Neural progenitor cell (in vitro differentiated cells): ENCODE measurements around the gene TLR4. TPM values are rescaled to one million over a fixed set of nuclear protein-coding genes. Genes with fewer than 3 reads are reported as not detected.

Experiments used
- DNase-seq: peaks from one replicate; pipeline ENCODE4 v3.0.0-alpha.2; 2016; ENCODE audit warnings: low spot score
- H2AFZ ChIP-seq: fragments of 200-600 bp; sonication (generic); replicated peaks from 2 replicates; pipeline ENCODE4 v1.6.1; 2016; ENCODE audit warnings: antibody characterized with exemption
- H3F3A ChIP-seq: fragments of 200-600 bp; sonication (generic); 2 replicates; pipeline ENCODE4 v1.6.1; 2016; ENCODE audit warnings: antibody characterized with exemption, low read depth
- H3K27ac ChIP-seq: fragments of 200-600 bp; sonication (generic); 2 replicates; pipeline ENCODE4 v1.5.1; 2016; ENCODE audit warnings: mild to moderate bottlenecking
- H3K27me3 ChIP-seq: fragments of 200-600 bp; sonication (generic); 2 replicates; pipeline ENCODE4 v1.6.1; 2016; ENCODE audit warnings: mild to moderate bottlenecking, moderate library complexity
- H3K36me3 ChIP-seq: fragments of 200-600 bp; sonication (generic); 2 replicates; pipeline ENCODE4 v1.5.1; 2016
- H3K4me1 ChIP-seq: fragments of 200-600 bp; sonication (generic); 2 replicates; pipeline ENCODE4 v1.6.1; 2016; ENCODE audit warnings: mixed run types
- H3K4me2 ChIP-seq: fragments of 200-600 bp; sonication (generic); 2 replicates; pipeline ENCODE4 v1.6.1; 2016
- H3K4me3 ChIP-seq: fragments of 200-600 bp; sonication (generic); 2 replicates; pipeline ENCODE4 v1.5.1; 2016
- H3K79me2 ChIP-seq: fragments of 200-600 bp; sonication (generic); 2 replicates; pipeline ENCODE4 v1.6.1; 2016; ENCODE audit warnings: low read depth
- H3K9ac ChIP-seq: fragments of 200-600 bp; sonication (generic); 2 replicates; pipeline ENCODE4 v1.6.1; 2016
- H3K9me3 ChIP-seq: fragments of 200-600 bp; sonication (generic); 2 replicates; pipeline ENCODE4 v1.5.1; 2016; ENCODE audit warnings: low read depth
- H4K20me1 ChIP-seq: fragments of 200-600 bp; sonication (generic); 2 replicates; pipeline ENCODE4 v1.6.1; 2016; ENCODE audit warnings: low read depth
- H3K27ac Mint-ChIP-seq: 3 replicates; pipeline ENCODE4 v1.8.0; 2021; ENCODE audit warnings: mixed read lengths
- H3K27me3 Mint-ChIP-seq: 2 replicates; pipeline ENCODE4 v1.8.0; 2022; ENCODE audit warnings: low read depth, mild to moderate bottlenecking, inconsistent platforms, moderate library complexity, mixed read lengths; ENCODE audit not compliant: insufficient read depth
- H3K36me3 Mint-ChIP-seq: 3 replicates; pipeline ENCODE4 v1.8.0; 2021; ENCODE audit warnings: mixed read lengths
- H3K4me1 Mint-ChIP-seq: 3 replicates; pipeline ENCODE4 v1.8.0; 2021; ENCODE audit warnings: mixed read lengths
- H3K4me3 Mint-ChIP-seq: 3 replicates; pipeline ENCODE4 v1.8.0; 2021; ENCODE audit warnings: mild to moderate bottlenecking, moderate library complexity, mixed read lengths
- H3K9me3 Mint-ChIP-seq: 3 replicates; pipeline ENCODE4 v1.8.0; 2020; ENCODE audit warnings: mixed read lengths
- EZH2 ChIP-seq: fragments of 200-600 bp; sonication (generic); IDR thresholded peaks from 2 replicates; pipeline ENCODE4 v1.6.1; 2017; ENCODE audit warnings: antibody characterized with exemption, mild to moderate bottlenecking, moderate library complexity
- EZH2phosphoT487 ChIP-seq: fragments of 200-600 bp; sonication (generic); IDR thresholded peaks from 2 replicates; pipeline ENCODE4 v1.6.1; 2017; ENCODE audit warnings: antibody characterized with exemption
- total RNA-seq: library from RNA; depleted of rRNA; stranded (reverse); fragments of >200 nt; gene quantifications from 2 replicates; pipeline ENCODE4 v1.2.3, GENCODE V29; 2015; ENCODE audit warnings: low replicate concordance
- TF ChIP-seq, protein P1 (sequence below): fragments of 200-600 bp; sonication (generic); IDR thresholded peaks from 2 replicates; pipeline ENCODE4 v1.5.1; 2017; ENCODE audit warnings: antibody characterized with exemption, mild to moderate bottlenecking

TLR4 gene
- total RNA-seq, 1 donor from 2014 or later, result 0.24 TPM

DNA sequence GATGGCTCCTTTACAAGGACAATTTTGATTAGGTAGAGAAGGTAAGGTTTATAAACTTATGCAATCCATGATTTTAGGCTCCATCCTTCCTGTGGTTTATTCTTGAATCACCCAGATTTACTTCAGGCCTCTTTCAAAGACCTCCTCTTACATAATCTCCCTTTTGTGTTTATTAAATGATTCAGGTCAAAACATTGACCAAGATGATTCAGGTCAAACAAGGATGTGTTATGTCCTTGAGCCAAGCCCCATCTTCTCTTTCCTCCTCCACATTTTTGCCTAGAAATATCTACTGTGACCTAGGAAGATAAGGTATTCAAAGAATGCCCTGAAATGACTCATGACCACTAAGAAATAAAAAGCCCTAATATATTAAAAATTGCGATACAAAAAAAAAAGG, 31.8 kb upstream of the TLR4 start:
- Histone ChIP-seq H3K9me3 (no peaks in the 10 kb centered on the region), H3K27me3 (no peaks in the 10 kb centered on the region), H4K20me1 (no peaks in the 10 kb centered on the region), H3K27ac (no peak overlapping the region), H3K4me2 (no peak overlapping the region), H3K4me3 (no peak overlapping the region), H3K79me2 (no peaks in the 10 kb centered on the region), H3K36me3 (no peaks in the 10 kb centered on the region), H3K4me1 (peaks cover 8% of the 10 kb centered on the region), H2AFZ (no peak overlapping the region), H3K9ac (no peak overlapping the region), H3F3A (no peaks in the 10 kb centered on the region)
- no peaks in the 10 kb centered on the region for H3K9me3 Mint-ChIP-seq
- DNase-seq, result no peak
- H3K4me1 Mint-ChIP-seq, result peaks cover 8% of the 10 kb centered on the region
- H3K27ac Mint-ChIP-seq, result no peak overlapping the region
- TF ChIP-seq, protein P1, sequence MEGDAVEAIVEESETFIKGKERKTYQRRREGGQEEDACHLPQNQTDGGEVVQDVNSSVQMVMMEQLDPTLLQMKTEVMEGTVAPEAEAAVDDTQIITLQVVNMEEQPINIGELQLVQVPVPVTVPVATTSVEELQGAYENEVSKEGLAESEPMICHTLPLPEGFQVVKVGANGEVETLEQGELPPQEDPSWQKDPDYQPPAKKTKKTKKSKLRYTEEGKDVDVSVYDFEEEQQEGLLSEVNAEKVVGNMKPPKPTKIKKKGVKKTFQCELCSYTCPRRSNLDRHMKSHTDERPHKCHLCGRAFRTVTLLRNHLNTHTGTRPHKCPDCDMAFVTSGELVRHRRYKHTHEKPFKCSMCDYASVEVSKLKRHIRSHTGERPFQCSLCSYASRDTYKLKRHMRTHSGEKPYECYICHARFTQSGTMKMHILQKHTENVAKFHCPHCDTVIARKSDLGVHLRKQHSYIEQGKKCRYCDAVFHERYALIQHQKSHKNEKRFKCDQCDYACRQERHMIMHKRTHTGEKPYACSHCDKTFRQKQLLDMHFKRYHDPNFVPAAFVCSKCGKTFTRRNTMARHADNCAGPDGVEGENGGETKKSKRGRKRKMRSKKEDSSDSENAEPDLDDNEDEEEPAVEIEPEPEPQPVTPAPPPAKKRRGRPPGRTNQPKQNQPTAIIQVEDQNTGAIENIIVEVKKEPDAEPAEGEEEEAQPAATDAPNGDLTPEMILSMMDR, result no peak
- no peak for TF ChIP-seq EZH2phosphoT487
- TF ChIP-seq EZH2, result no peak
- no peaks in the 10 kb centered on the region for H3K36me3 Mint-ChIP-seq
- no peaks in the 10 kb centered on the region for H3K27me3 Mint-ChIP-seq
- H3K4me3 Mint-ChIP-seq, result no peak overlapping the region

DNA sequence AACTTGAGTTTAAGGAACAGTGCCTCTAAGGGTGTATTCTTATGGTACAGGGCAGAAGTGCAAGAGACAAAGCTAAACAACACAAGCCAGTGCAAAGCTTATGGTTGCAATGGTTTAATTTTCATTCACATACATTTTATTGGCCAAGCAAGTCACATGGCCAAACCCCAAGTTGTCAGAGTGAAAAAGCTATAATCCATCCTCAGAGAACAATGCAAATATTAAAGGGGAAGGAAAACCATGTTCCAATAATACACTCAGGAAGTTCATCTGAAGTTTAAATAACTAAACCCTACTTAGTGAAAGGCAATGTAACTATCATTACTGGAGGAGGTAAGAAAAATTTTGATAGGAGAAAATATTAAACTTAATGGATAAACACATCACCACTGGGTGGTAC, 26.6 kb upstream of the TLR4 start:
- no peaks in the 10 kb centered on the region for H3K9me3 Mint-ChIP-seq
- H3K9me3 ChIP-seq, result no peaks in the 10 kb centered on the region
- TF ChIP-seq EZH2phosphoT487 (no peak), EZH2 (no peak)
- TF ChIP-seq, protein P1, result no peak
- no peak for DNase-seq
- H3K27ac Mint-ChIP-seq, result no peak overlapping the region
- H3K4me1 ChIP-seq, result peaks cover 8% of the 10 kb centered on the region
- no peaks in the 10 kb centered on the region for H3F3A ChIP-seq
- no peaks in the 10 kb centered on the region for H3K36me3 ChIP-seq
- H3K27ac ChIP-seq, result no peak overlapping the region
- peaks cover 8% of the 10 kb centered on the region for H3K4me1 Mint-ChIP-seq
- no peak overlapping the region for H3K4me3 ChIP-seq
- H3K36me3 Mint-ChIP-seq, result no peaks in the 10 kb centered on the region
- H3K27me3 Mint-ChIP-seq, result no peaks in the 10 kb centered on the region
- H3K79me2 ChIP-seq, result no peaks in the 10 kb centered on the region
- no peaks in the 10 kb centered on the region for H4K20me1 ChIP-seq
- H3K4me3 Mint-ChIP-seq, result no peak overlapping the region
- no peaks in the 10 kb centered on the region for H3K27me3 ChIP-seq
- H3K9ac ChIP-seq, result no peak overlapping the region
- H2AFZ ChIP-seq, result no peak overlapping the region
- H3K4me2 ChIP-seq, result no peak overlapping the region

DNA sequence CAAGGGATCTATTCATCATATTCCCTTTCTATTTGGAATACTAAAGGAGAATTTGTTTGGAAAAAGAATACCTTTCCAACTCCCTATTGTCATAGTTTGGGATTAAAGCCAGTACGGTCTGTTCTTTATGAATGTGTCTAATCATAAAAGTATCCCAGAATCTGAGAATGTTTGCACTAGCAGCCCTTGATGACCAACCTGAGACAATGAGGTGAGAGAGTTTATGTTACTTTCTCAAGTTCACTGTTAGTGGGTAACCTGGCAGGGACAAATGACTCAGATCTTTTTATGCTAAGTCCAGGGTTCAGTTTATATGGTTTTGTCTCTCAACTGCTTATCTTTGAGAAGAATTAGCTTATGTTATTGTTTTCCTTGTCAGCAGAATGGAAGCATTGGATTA, 25.3 kb upstream of the TLR4 start:
- Histone ChIP-seq H3K9ac (no peak overlapping the region), H3K79me2 (no peaks in the 10 kb centered on the region), H4K20me1 (no peaks in the 10 kb centered on the region), H3K4me2 (no peak overlapping the region), H3K27me3 (no peaks in the 10 kb centered on the region), H3K36me3 (no peaks in the 10 kb centered on the region), H2AFZ (no peak overlapping the region), H3F3A (no peaks in the 10 kb centered on the region), H3K9me3 (no peaks in the 10 kb centered on the region), H3K27ac (no peak overlapping the region), H3K4me3 (no peak overlapping the region), H3K4me1 (peaks cover 4% of the 10 kb centered on the region)
- Mint-ChIP-seq H3K4me1 (no peaks in the 10 kb centered on the region), H3K9me3 (no peaks in the 10 kb centered on the region), H3K27me3 (no peaks in the 10 kb centered on the region), H3K36me3 (no peaks in the 10 kb centered on the region), H3K4me3 (no peak overlapping the region), H3K27ac (no peak overlapping the region)
- no peak for DNase-seq
- TF ChIP-seq, protein P1, result no peak
- no peak for TF ChIP-seq EZH2
- no peak for TF ChIP-seq EZH2phosphoT487

DNA sequence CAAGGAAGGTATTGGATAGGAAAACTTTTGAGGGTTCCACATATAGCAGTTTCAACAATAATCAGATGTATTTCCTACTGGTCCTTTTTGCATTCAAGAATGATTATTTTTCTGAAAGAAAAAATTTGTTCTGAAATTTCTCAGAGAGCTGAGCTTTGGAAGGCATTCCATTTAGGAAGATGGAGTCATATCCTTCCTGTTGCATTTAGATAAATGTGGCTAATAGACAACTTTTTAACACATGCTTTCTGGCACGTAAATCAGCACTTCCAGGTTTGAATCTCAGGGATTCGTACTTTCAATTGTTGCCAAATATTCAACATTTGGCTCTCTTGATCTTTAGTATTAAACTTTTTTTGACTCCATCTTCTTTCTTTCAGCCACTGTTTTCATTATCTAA, 24.8 kb upstream of the TLR4 start:
- Mint-ChIP-seq H3K4me1 (no peaks in the 10 kb centered on the region), H3K27ac (no peak overlapping the region), H3K4me3 (no peak overlapping the region), H3K36me3 (no peaks in the 10 kb centered on the region), H3K27me3 (no peaks in the 10 kb centered on the region), H3K9me3 (no peaks in the 10 kb centered on the region)
- Histone ChIP-seq H3K9ac (no peak overlapping the region), H3K79me2 (no peaks in the 10 kb centered on the region), H3K4me1 (no peaks in the 10 kb centered on the region), H4K20me1 (no peaks in the 10 kb centered on the region), H2AFZ (no peak overlapping the region), H3K9me3 (no peaks in the 10 kb centered on the region), H3K27me3 (no peaks in the 10 kb centered on the region), H3K27ac (no peak overlapping the region), H3K36me3 (no peaks in the 10 kb centered on the region), H3F3A (no peaks in the 10 kb centered on the region), H3K4me2 (no peak overlapping the region), H3K4me3 (no peak overlapping the region)
- no peak for DNase-seq
- TF ChIP-seq, protein P1, result no peak
- no peak for TF ChIP-seq EZH2
- no peak for TF ChIP-seq EZH2phosphoT487
